Superior temporal gyrus (tissue), 1 donor: ENCODE measurements around the gene PKD1.

Experiments used
- DNase-seq: peaks from one replicate; pipeline ENCODE4 v3.0.0-alpha.2; 2016; ENCODE audit errors: extremely low spot score

The PKD1 gene

DNA sequence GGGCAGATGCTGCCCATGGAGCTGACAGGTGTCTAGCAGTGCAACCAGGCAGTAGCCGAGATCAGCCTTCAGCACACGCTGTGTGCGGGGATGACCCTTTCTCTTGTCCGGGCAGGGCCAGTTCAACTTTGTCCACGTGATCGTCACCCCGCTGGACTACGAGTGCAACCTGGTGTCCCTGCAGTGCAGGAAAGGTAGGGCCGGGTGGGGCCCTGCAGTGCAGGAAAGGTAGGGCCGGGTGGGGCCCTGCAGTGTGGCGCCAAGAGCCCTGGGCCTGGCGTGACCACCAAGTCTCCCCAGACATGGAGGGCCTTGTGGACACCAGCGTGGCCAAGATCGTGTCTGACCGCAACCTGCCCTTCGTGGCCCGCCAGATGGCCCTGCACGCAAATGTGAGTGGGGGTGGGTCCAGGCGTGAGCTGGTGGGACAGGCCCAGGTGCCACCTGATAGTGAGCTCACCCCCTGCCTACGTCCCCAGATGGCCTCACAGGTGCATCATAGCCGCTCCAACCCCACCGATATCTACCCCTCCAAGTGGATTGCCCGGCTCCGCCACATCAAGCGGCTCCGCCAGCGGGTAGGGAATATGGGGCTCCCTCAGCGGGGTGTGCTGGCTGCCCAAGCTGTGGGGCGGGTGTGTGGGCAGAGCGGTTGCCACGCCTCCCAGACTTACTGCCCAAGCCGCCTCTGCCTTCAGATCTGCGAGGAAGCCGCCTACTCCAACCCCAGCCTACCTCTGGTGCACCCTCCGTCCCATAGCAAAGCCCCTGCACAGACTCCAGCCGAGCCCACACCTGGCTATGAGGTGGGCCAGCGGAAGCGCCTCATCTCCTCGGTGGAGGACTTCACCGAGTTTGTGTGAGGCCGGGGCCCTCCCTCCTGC, 47.7 kb downstream of the PKD1 start:
- DNase-seq, result no peak

DNA sequence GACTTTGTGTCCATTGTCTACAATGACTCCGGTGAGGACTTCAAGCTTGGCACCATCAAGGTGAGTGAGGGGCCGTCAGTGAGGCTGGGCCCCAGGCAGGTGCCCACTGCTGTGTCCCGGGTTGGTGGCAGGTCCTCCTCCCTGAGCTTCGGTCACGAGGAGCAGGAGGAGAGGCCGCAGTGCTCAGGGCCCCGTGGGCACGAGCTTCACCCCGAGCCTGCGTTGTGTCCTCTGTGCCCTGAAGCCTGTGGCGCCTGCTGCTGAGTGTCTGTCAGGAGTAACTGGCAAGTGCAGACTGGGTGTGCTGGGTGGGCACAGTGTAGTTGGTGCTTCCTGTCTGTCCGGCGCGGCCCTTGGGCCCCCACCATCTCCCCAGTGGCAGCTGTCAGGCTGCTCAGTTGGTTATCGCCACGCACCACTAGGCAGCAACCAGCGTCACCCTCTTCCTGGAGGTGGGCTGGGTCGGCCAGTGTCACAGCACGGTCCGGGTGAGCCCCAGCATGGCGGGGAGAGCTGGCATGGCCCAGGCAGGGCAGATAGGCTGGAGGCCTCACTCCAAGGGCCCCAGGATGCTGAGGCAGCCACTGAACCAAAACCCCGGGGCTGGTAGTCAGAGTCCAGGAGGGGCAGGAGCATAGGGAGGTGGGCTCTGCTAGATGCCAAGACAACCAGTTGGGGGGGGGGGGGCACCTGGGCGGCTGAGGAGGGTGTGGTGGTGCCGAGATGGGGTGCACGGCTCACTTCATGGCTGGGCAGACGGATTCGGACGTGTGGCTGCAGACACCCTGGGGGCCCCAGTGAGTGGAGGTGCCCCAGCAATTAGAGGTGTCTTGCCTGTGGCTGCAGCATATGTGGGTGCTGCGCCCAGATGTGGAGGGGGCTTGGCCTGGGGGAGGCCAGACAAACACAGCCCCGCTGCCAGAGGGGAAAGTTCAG, 48.6 kb downstream of the PKD1 start:
- no peak for DNase-seq

DNA sequence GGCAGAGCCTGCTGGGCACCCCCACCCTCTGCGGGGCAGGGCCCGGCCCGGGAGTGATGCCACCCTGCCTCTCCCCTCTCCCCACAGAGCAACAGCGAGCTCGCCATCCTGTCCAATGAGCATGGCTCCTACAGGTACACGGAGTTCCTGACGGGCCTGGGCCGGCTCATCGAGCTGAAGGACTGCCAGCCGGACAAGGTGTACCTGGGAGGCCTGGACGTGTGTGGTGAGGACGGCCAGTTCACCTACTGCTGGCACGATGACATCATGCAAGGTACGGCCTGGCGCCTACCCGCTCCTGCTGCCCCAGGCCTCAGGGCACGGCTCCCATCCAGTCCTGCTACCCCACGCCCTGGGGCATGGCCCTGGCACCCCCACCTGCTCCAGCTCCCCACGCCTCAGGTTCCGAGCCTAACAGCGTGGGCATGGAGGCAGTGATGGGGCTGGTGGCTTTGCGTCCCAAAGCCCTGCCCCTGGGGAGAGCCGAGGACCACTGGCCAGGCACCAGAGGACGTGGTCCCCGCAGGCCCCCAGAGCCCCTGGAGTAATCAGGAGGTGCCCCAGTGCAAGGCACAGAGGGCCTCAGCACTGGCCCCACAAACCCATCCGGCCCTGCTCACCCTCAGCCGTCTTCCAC, 49.5 kb downstream of the PKD1 start:
- no peak for DNase-seq

DNA sequence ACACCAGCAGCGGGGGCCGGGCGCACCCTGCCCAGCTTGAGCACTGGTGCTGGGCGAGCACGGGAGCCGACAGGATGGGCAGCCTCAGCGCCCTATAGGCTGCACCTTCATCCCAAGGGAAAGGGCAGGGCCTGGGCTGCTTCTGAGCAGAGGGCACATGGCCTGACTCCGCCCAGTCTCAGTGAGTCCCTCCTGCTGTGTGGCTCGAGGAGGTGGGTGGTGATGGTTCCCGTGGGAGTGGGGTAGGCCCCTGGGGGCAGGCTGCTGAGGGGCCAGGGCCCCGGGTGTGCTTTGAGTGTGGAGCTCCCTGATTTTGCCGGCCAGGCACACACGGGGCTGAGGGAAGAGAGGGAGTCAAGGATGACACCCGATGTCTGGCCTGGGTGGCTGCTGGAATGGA, 50.0 kb downstream of the PKD1 start:
- no peak for DNase-seq

DNA sequence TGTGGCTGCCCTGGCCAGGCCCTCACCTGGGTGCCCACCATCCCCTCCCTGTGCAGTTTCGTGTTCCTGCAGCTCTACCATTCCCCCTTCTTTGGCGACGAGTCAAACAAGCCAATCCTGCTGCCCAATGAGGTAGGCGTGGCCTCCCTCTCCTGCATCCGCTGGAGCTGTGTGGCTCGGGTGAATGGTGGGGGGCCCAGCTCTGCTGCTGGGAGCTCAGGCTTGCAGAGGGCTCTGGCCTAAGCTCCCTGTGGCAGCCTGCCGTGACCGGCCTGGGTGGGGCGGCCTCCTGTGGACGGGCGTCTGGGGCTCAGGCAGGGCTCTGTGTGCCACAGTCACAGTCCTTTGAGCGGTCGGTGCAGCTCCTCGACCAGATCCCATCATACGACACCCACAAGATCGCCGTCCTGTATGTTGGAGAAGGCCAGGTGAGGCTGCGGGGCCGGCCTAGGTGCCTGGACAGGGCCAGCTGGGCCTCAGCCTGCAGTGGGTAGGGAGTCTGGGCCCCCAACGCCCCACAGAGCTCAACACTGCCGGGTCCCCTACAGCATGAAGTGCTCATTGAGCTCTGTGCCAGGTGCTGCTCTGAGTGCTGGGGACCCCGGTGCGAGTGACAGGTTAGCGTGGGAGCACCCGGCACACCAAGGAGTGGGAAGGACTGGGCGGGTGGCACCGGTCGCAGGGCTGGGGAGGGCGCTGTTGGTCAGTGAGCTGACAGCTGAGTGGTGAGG, 50.6 kb downstream of the PKD1 start:
- DNase-seq, result no peak

DNA sequence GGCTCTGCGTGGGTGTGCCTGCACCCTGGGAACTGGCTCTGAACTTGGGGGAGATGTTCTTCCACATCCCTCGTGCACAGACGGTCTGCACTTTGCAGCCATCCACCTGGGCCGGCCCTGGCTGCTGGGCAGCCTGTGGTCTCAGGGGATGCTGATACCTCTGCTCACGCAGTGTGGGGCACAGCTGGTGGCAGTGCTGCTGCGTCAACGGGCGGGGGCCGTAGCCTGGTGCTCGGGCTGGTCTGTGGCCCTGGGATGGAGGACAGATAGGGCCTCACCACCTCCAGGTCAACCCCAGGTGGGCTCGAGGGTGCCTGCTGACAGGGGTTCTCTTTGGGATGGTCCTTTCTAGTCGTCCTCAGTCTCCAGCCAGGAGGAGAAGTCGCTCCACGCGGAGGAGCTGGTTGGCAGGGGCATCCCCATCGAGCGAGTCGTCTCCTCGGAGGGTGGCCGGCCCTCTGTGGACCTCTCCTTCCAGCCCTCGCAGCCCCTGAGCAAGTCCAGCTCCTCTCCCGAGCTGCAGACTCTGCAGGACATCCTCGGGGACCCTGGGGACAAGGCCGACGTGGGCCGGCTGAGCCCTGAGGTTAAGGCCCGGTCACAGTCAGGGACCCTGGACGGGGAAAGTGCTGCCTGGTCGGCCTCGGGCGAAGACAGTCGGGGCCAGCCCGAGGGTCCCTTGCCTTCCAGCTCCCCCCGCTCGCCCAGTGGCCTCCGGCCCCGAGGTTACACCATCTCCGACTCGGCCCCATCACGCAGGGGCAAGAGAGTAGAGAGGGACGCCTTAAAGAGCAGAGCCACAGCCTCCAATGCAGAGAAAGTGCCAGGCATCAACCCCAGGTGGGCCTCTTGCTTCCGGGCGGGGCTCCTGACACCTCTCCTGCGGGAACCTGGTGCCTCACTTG, 51.6 kb downstream of the PKD1 start:
- no peak for DNase-seq

DNA sequence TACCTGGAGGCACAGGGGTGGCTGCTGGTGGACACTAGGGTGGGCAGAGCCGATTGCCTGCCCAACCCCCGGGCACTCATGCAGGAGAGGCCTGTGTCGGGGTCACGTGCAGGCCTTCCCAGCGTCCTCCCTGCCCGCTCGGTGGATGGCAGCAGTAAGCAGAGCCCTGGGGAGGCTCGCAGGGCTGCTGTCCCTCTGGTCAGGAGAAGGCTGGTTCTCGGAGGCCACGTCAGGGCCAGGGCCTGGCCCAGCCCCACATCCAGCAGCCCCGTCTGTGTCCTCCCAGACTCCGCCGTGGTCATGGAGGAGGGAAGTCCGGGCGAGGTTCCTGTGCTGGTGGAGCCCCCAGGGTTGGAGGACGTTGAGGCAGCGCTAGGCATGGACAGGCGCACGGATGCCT, 52.3 kb downstream of the PKD1 start:
- no peak for DNase-seq

DNA sequence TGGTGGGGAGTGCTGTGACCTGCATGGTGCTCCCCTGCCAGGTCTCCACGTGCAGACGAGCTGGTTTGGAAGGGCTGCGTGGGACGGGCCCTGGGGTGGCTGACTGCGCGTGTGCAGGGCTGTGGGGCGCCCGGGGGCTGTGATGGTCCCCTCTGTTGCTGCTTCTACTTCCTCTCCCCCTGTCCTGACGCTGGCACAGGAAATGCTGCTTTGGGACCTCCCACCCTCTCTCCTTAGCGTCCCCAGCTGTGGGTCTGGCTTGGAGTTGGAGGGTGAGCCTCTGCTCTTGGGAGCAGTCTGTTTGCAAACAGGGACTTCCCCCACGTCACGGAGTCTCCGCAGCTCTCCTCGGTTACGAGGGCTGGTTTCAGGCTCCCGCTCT, 52.7 kb downstream of the PKD1 start:
- no peak for DNase-seq

DNA sequence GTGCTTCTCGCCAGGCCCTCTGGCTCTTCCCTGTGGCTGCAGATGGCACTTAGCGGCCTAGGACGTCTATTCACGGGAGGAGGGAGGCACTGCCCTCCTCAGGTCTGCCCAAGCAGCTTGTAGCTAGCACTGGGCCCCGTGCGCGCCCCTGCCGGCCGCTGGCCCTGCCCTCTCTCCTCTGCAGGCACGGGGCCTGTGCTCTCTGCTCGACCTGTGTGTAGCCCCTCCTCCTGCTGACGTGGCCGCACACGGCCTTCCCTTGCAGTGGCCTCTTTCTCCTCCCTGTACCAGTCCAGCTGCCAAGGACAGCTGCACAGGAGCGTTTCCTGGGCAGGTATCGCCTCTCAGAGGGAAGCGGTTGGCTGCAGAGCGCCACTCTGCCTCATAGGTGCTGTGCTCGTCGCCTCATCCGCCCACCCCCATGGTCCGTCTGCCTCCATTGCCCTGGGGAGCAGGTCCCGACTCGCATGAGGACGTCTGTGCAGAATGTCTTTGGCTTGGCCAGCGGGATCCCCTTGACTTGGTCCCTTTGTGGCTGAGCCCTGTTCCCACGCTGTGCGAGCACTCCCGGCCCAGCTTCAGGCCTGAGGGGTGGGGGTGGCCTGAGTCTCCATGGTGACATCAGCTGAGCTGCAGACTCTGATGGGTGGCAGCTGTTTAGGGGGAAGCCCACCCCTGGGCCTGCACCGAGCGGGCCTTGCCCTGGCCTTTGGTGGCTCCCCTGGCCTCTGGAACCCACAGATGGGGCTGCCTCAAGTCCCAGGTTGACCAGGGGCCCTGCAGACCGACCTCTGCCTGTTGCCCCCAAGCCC, 53.3 kb downstream of the PKD1 start:
- DNase-seq, result no peak

DNA sequence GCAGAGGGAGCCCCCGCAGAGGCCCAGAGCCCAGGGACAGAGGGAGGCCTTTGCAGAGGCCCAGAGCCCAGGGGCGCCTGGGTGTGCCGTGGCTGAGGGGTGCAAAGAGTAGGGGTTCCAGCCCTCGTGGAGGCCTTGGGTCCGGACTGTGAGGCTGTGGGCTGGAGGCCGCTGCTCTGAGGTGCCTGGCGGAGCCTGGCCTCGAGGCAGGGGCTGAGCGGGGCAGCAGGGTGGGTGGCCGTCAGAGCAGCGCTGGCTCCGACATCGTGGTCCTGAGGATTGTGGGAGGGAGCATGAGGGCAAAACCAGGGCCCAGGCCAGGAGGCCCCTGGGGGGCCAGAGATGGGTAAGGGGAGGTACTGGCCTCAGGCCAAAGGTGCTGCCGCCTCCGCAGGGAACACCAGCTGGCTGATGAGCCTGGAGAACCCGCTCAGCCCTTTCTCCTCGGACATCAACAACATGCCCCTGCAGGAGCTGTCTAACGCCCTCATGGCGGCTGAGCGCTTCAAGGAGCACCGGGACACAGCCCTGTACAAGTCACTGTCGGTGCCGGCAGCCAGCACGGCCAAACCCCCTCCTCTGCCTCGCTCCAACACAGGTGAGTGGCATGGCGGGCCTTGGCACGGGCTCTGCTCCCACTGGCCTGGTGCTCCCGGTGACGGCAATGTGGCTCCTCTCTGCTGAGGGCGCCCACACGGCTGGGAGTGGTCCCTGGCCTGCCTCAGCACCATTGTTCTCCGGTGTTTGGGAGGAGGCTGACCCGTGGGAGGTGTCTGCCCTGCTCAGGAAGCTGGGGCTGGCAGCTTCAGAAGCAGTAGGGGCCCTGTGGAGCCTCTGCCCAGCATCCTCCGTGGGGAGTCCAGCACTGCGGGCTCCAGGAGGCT, 54.3 kb downstream of the PKD1 start:
- no peak for DNase-seq

DNA sequence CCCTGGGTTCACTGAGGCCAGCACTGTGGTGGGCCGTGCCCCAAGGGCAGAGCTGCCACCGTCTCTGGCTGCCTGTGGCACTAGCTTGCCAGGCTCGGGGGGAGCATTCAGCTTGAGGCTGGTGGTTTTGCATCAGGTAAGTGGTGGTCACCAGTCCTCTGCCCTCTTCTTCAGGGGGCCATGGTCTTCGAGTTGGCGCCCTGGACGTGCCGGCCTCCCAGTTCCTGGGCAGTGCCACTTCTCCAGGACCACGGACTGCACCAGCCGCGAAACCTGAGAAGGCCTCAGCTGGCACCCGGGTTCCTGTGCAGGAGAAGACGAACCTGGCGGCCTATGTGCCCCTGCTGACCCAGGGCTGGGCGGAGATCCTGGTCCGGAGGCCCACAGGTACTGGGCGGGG, 55.7 kb downstream of the PKD1 start:
- no peak for DNase-seq

DNA sequence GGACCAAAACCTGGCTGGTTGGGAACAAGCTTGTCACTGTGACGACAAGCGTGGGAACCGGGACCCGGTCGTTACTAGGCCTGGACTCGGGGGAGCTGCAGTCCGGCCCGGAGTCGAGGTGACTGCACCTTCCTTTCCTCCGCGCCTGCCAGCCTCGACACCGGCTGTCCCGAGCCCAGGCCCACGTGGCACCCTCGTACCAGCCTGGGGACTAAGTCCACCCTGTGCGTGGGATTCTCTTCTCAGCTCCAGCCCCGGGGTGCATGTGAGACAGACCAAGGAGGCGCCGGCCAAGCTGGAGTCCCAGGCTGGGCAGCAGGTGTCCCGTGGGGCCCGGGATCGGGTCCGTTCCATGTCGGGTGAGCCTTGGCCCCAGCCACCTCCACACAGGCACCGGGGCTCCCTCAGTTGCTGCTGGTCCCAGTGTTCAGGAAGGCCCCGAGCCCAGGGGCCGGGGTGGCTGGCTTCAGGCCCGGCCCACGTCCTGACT, 56.3 kb downstream of the PKD1 start:
- no peak for DNase-seq

DNA sequence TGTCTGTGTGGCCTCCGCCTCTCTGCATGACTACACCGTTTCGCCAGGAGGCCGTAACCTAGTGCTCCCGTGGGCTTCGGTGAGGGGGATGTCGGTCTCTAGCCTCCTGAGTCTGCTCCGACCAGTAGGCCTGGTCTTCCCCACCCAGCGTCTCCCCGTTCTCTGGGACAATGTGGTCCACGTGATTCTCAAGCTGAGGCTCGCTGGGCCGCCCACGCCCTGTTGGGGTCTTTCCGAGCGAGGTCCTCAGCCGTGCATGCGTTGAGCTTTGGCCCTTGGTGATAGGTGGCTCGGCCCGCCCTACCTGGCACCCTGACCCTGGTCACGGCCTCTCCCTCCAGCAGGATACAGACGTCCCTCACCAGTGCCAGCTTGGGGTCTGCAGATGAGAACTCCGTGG, 57.0 kb downstream of the PKD1 start:
- no peak for DNase-seq

DNA sequence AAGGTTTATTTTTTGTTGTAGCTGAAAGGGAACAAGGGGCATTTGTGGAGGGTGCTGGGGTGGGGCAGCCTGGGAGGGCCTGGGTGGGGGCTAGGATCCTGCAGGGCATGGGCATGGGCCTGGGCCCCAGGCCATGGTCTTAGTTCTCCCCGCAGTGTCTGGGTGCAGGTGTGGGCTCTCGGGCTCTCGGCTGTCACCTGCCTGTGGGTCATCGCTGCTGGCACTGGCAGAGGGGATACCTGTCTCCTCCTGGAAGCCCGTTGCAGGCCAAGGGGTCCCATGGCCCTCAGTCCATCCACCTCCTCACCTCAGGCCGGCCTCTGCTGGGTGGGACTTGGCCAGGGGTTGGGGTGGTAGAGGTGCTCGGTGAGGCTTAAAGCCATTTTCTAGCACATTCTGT, 57.6 kb downstream of the PKD1 start:
- DNase-seq, result no peak

DNA sequence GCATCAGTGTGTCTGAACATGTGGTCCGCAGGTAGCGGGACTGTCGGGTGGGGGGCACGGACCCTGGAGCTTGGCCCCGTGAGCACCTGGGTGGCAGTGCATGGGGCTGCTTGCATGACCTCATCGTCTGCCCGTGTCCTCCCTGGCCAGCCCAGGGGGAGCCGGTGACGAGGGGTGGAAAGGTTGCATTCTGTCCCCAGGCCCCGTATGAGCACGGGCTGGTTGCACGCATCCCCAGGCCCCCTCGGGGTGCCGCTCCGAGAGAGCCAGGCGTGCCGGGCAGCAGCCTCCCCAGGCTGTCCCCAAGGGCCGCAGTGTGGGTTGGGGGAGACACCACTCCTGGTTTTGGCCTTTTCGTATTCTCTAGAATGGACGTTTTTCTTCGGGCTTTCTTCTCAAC, 58.0 kb downstream of the PKD1 start:
- no peak for DNase-seq

DNA sequence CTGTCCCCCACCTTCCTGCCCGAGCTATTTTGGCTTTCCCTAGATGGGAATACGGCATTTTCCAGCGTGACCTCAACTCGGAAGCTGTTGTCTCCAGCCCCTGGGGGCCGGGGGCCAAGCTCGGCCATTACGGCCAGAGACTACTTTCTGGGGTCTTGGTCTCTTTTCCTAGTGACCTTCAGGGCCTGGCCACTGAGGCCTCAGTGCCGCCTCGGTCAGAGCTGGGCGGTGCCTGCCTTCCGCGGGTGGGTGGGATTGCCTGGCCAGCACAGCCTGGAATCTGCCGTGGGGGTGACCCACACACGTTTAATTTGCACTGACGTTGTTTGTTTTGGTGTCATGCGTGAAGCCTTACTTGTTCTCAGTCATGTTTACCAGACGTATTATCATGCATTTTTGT, 58.7 kb downstream of the PKD1 start:
- no peak for DNase-seq

DNA sequence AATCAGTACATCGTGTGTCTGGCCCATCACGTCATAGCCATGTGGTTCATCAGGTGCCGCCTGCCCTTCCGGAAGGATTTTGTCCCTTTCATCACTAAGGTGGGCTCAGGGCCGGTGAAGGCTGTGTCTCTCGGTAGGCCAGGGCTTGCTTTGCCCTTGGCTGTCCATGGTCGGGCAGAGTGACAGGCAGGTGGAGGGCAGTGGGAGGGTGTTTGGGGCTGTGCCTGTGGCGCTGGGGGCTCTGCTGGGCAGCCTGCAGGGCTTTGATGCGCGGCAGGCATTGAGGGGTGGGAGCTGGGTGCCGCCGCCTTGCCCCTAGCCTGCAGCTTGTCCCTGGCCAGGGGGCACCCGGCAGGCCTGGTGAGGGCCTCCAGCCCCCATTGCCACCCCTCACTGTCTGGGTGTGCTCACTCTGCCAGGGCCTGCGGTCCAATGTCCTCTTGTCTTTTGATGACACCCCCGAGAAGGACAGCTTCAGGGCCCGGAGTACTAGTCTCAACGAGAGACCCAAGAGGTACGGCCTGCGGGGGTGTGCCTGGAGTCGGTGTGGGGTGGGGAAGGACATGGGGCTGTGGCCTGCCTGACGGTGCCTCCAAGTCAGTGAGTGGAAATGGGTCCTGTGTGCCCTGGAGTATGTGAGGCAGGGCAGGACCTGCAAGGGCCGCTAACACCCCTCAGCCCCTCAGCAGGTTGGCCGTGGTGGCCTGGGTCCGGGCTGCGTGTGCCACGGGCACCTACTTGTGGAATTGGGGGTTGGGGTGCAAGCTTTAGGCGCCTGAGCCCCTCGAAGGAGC, 59.4 kb downstream of the PKD1 start:
- DNase-seq, result no peak

DNA sequence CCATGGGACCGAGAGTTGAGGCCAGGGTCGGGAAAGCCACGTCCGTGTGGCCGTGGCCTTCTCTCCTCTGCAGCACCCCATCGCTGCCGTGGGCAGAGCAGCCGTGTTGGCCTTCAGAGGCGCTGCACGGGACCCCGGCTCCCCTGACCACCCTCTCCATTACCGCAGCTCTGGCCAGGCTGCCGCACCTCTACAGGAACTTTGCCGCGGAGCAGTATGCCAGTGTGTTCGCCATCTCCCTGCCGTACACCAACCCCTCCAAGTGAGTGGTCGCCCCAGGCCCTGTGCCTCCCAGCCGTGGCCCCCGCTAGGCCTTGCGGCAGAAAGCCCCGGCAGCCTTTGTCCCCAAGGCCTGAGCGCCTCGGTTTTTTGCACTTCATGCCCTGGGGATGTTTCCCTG, 60.1 kb downstream of the PKD1 start:
- no peak for DNase-seq
